SK-MEL-5 (cell line): ENCODE data around the gene YES1. TPM values are rescaled to one million over a fixed set of nuclear protein-coding genes. Genes with fewer than 3 reads are reported as not detected.
A peak's percentile ranks its signal among the peaks of the same experiment; 100 is the strongest.

Experiments used
- DNase-seq: peaks from one replicate; pipeline ENCODE4 v3.0.0-alpha.2; 2016; ENCODE audit warnings: low read depth, low spot score
- in situ Hi-C: cut with HindIII; loops from 2 replicates; pipeline ENCODE4 v1.10.0; 2016; ENCODE audit warnings: low sequenced_read_pairs, high pct_unique_total_duplicates, low pct_unique_long_range_greater_than_20kb
- polyA plus RNA-seq, 2 experiments: library from polyadenylated mRNA; depleted of rRNA; stranded (reverse); fragments of >200 nt; gene quantifications; 2 replicates each; pipeline ENCODE4 v1.2.3, GENCODE V29; 2015
- total RNA-seq: library from RNA; depleted of rRNA; stranded (reverse); fragments of >200 nt; shearing (Covaris generic); gene quantifications from 2 replicates; pipeline ENCODE4 v1.2.3, GENCODE V29; 2014; rRNA removed

YES1 gene
- 50.9 and 54.1 TPM in 2 replicates for total RNA-seq
- 55.9 and 87.8 TPM in 2 replicates for polyA plus RNA-seq (2015; cell fraction: cytosol; rRNA removed)
- polyA plus RNA-seq (2015; cell fraction: nucleus; rRNA removed): 8.4 and 30.5 TPM in 2 replicates

- peak; percentile 76 for DNase-seq
- in situ Hi-C loops: no loop called here
Observed at GRCh38 chr18:811892-812375, at the start of gene YES1. Gene YES1 (minus strand): TSS chr18:812242. CDS start chr18:756827, 55,415 bp downstream.

- in situ Hi-C loops: no loop called here
- DNase-seq: no peak
Observed at GRCh38 chr18:857986-858385, 45.9 kb upstream of the YES1 start.

GRCh38 chr18:853471-853870 is 41.4 kb upstream of the YES1 start:
- DNase-seq: no peak
- in situ Hi-C loops: no loop called here

- no peak for DNase-seq
- in situ Hi-C loops: no loop called here
Observed at GRCh38 chr18:850960-851359, 38.9 kb upstream of the YES1 start.

- in situ Hi-C loops: no loop called here
Observed at GRCh38 chr18:849021-849420, 37.0 kb upstream of the YES1 start.

GRCh38 chr18:848062-848861 is 36.2 kb upstream of the YES1 start:
- in situ Hi-C loops: no loop called here
- DNase-seq: no peak

More at GRCh38 chr18:849021-849420, 37.0 kb upstream of the YES1 start:
- no peak for DNase-seq

GRCh38 chr18:845152-845819 is 33.2 kb upstream of the YES1 start:
- DNase-seq: peak; percentile 56
- in situ Hi-C loops: no loop called here

- DNase-seq: no peak
- in situ Hi-C loops: no loop called here
Observed at GRCh38 chr18:841647-842370, 29.8 kb upstream of the YES1 start.

- no peak for DNase-seq
- in situ Hi-C loops: no loop called here
Observed at GRCh38 chr18:840516-840915, 28.5 kb upstream of the YES1 start.

GRCh38 chr18:840023-840408 is 28.0 kb upstream of the YES1 start:
- DNase-seq: no peak
- in situ Hi-C loops: no loop called here

- DNase-seq: peak; percentile 82
- in situ Hi-C loops: loop anchor here (10.0 kb wide), 1 partner anchor 105 kb away; no protein-coding TSS in a partner anchor
Observed at GRCh38 chr18:839224-840022, 27.4 kb upstream of the YES1 start.

GRCh38 chr18:837922-838321 is 25.9 kb upstream of the YES1 start:
- no peak for DNase-seq
- in situ Hi-C loops: loop anchor here (10.0 kb wide), 1 partner anchor 103 kb away; no protein-coding TSS in a partner anchor

GRCh38 chr18:834082-834720 is 22.2 kb upstream of the YES1 start:
- in situ Hi-C loops: loop anchor here (10.0 kb wide), 1 partner anchor 99 kb away; no protein-coding TSS in a partner anchor
- DNase-seq: peak; percentile 43

- in situ Hi-C loops: loop anchor here (10.0 kb wide), 1 partner anchor 98 kb away; no protein-coding TSS in a partner anchor
- DNase-seq: no peak
Observed at GRCh38 chr18:833197-833596, 21.2 kb upstream of the YES1 start.

- in situ Hi-C loops: loop anchor here (10.0 kb wide), 1 partner anchor 97 kb away; no protein-coding TSS in a partner anchor
Observed at GRCh38 chr18:832085-832681, 20.1 kb upstream of the YES1 start.

GRCh38 chr18:830315-830901 is 18.4 kb upstream of the YES1 start:
- in situ Hi-C loops: loop anchor here (10.0 kb wide), 1 partner anchor 96 kb away; no protein-coding TSS in a partner anchor
- DNase-seq: peak; percentile 38

More at GRCh38 chr18:832085-832681, 20.1 kb upstream of the YES1 start:
- DNase-seq: no peak
